HG03432 (cell line): ENCODE data around the gene ITPRID1.

ENCODE experiments used
- ATAC-seq: cut with Tn5 transposase; IDR thresholded peaks from one replicate; pipeline ENCODE4 v1.9.1; 2021; ENCODE audit warnings: mild to moderate bottlenecking, moderate library complexity; ENCODE audit not compliant: unreplicated experiment

ITPRID1 gene

GRCh38 chr7:31633467-31633866 is 119.6 kb downstream of the ITPRID1 start:
- no peak for ATAC-seq

- ATAC-seq: no peak
These were observed 120.1 kb downstream of the ITPRID1 start for GRCh38 chr7:31633894-31634494.

GRCh38 chr7:31640381-31640780 is 126.5 kb downstream of the ITPRID1 start:
- no peak for ATAC-seq

DNA sequence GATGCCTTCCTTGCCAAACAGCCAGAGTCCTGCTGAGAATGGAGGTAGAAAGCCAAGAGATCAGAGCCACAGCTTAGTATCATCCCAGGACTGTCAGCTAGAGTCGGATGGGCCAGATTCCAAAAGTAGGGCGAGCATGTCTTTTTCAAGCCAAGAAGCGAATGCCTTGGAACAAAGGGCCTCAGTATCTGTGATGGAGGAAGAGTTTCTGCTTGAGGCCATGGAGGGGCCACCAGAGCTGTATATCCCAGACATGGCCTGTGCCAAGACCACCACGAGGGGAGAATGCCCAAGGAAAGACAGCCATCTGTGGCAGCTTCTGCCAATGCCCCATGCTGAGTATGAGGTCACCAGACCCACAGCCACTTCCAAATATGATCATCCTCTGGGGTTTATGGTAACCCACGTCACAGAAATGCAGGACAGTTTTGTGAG is 128.8 kb downstream of the ITPRID1 start:
- no peak for ATAC-seq

- no peak for ATAC-seq
These were observed 133.1 kb downstream of the ITPRID1 start for GRCh38 chr7:31646942-31647341.

DNA sequence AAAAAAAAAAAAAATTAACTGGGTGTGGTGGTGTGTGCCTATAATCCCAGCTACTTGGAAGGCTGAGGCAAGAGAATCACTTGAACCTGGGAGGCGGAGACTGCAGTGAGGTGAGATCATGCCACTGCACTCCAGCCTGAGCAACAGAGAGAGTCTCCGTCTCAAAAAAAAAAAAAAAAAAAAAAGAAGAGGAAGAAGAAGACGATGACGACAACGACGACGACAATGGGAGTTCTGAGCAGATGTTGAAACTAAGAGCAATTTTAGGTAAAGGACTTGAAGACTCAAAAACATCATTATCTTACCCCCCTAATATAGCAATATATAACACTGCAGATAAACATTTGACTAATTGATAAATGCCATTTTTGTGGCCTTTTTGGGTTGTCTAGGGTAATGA is 133.6 kb downstream of the ITPRID1 start:
- no peak for ATAC-seq

DNA sequence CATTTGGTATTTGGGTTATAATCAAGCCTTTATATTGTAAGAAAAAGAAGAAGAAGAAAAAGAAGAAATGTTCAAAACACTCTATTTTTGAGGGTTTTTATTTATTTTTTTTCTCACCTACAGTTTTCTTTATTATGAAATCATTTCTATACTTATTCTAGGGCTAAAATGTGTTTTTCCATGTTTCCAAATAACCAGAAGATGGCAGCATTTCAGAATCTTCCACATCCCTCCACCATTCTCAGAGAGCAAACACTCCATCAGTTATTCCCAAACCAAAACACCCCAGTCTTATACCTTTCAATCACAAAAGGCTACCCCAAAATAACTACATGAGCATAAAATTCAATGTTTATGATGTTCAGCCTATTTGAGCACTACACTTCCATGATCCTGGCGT is 134.4 kb downstream of the ITPRID1 start:
- ATAC-seq: no peak

DNA sequence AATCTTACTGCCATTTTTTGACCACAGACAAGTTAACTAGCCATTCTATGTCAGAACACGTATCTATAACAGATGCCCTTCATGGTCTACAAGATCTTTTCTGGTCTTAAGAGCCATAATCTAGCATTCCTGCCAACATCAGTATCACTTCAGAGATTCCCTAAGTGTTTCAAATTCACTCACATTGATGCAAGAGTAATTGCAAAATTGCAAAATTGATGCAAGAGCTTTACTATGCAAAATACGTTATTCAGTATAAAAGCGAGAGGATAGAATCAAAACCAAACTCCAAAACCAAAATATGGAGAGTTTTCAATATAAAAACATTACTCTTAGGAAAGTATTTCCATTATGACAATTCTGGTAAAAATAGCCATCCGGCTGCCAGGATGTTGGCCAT is 135.0 kb downstream of the ITPRID1 start:
- no peak for ATAC-seq

- ATAC-seq: no peak
These were observed 137.6 kb downstream of the ITPRID1 start for GRCh38 chr7:31651234-31652062.

DNA sequence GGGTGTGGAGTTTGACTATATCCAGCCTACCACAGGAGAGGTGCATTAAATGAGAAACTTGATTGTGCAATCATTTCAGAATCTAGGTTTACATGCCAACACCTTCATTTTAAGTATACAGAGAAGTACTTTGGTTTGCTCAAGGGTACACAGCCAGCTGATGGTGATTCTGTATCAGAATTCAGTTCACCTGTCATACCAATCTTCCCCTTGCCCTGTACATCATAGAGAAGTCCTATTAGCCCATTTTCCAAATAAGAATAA is 138.1 kb downstream of the ITPRID1 start:
- ATAC-seq: no peak

GRCh38 chr7:31663072-31663471 is 149.2 kb downstream of the ITPRID1 start:
- no peak for ATAC-seq

- ATAC-seq: no peak
These were observed 151.0 kb downstream of the ITPRID1 start for GRCh38 chr7:31664890-31665289.

DNA sequence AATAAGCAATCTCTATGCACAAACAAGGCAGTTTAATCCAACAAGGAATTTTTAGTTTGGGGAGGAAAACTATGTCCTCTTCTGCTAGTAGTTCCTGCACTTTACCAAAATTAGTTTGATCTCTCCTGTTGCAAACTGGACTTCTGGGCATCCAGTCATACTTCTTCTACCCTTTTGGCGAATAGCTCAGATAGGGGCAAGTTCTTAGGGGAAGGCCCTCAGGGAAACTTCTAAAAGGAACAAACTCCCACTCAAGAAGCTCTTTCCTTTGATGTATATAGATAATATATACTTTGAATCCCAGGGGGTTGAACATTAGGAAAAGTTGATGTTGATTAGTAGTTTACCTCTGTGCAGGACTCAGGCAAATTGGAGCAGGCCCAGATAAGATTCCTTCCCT is 151.7 kb downstream of the ITPRID1 start:
- ATAC-seq: no peak

DNA sequence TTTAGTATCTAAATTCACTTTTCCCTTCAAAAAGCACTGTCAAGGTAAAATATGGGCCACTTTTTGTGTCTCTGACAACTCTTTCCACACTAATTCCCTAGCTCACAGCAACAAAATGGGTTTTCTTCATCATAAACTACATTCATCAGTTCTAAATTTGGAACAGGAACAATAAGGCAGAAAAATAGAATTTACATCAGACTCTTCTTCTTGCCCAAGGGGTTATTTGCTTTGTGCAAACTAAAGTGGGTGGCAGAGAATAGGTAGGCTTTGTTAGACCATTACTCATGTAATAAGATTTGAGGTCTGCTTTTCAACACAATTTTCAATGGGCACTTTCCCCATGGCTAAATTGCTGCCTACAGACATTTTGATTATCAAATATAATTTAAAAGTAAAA is 155.6 kb downstream of the ITPRID1 start:
- ATAC-seq: no peak

DNA sequence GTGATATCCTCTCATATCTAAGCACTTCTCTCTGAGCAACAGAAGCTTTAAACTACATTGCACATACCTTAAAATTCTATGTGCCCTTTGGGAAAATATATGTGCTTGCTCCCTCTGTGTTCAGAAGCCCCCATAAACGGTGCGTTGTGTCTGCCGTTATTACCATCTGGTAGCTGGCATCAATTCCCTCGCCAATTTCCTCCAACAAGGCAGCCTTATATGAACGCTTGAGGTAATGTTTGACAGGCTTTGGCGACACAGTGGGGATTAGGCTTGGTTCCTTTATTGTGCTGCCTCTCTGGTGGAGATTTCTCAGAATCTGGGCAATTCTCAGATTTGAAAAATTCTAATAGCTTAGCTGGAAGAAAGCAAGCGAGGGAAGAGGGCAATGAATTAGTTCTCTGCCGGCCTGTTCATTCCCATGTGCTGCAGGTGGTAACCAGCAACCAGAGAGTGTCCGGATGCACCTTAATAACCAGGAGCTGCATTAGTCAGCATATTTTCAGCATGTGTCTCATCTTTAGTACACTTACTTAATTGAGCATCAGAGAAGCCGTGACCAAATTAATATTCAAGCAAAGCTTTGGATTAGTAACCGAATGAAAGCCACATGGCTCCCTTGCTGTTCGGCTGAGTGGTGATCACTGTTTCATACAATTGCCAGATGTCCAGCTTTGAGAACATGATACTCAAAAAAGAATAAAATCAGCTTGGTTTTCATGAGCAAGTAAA is 165.8 kb downstream of the ITPRID1 start:
- ATAC-seq: no peak

DNA sequence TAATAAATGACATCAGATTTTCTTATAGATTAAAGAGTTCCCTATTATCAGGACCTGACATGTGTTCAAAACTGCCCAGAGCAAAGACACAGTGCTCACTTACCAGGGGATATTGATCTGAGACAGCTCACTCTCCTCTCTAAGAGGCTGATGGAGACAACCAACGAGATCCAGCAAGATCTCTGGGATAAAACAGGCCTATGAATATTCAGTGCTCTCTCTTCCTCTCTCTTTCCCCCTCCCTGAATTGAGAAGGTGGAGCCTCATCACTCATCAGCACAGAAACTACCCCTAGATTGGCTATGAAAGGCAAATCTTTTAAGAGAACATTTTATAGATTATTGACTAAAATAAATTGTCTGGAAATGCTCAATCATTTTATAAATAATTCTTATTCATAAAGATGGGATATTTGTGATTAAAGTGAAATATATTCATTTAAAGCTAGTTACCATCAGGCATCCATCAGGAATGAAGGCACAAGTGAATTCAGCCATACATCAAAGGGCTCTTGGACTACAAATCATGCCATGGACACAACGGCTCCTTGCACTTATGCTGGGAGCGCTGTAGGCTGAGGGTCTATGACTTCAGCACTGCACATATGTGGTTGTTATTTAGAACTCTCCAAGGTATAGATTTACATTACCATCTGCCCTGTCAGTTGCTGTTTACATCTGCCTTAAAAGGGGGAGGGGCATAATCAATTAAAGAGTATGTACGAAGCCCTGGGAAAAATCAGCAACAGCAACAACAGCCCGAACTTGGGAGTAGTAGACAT is 169.7 kb downstream of the ITPRID1 start:
- ATAC-seq: no peak

DNA sequence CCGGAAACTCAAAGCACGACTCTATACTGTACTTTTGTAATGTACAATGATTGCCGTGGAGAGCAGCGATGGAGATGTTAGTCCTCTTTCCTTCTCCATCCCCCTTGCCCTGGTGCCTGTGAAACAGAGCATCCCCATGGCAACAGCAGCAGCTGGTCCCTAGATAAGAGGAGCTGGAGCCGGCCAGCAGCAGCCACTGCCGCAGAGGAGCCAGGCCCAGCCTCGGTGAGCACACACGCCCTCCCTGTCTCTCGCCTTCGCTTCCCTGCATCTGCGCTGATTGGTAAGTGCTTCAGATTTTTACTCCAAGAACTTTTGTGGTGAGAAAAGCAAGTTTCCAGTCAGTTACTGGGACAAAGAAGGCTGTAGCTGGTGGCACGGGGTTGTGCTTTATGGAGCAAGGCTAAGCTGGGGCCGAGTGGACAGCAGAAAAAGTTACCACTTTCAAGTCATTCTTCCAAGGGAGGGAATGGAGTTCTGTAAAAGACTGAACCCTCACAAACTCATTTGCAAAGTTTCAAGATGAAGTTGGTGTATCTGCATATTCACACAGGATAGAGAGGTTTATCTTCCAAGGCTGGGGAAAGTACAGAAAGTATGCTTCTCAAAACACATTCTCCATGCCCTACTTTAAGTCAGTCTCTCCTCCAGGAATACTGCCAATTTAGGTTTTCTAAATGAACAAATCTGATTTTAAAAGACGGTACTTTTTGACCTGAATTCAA is 173.3 kb downstream of the ITPRID1 start, which contains the start of gene PPP1R17:
Gene PPP1R17, plus strand, starts transcription at position 192 of the 725 bp plus-strand sequence. CDS start 5,227 bp downstream, outside the sequence.
- no peak for ATAC-seq

GRCh38 chr7:31688372-31688771 is 174.5 kb downstream of the ITPRID1 start:
- peak; percentile 95 for ATAC-seq

GRCh38 chr7:31688996-31689395 is 175.1 kb downstream of the ITPRID1 start:
- ATAC-seq: peak; percentile 2

- ATAC-seq: no peak
These were observed 177.0 kb downstream of the ITPRID1 start for GRCh38 chr7:31690935-31691334.

GRCh38 chr7:31692451-31692850 is 178.6 kb downstream of the ITPRID1 start:
- ATAC-seq: no peak
